ENCODE results near the gene IER2.
"Not testable (repeated sequence)": the region's sequence is repeated elsewhere in the genome, so short reads cannot be mapped to it uniquely, and the experiment has no call there.

The IER2 gene

DNA sequence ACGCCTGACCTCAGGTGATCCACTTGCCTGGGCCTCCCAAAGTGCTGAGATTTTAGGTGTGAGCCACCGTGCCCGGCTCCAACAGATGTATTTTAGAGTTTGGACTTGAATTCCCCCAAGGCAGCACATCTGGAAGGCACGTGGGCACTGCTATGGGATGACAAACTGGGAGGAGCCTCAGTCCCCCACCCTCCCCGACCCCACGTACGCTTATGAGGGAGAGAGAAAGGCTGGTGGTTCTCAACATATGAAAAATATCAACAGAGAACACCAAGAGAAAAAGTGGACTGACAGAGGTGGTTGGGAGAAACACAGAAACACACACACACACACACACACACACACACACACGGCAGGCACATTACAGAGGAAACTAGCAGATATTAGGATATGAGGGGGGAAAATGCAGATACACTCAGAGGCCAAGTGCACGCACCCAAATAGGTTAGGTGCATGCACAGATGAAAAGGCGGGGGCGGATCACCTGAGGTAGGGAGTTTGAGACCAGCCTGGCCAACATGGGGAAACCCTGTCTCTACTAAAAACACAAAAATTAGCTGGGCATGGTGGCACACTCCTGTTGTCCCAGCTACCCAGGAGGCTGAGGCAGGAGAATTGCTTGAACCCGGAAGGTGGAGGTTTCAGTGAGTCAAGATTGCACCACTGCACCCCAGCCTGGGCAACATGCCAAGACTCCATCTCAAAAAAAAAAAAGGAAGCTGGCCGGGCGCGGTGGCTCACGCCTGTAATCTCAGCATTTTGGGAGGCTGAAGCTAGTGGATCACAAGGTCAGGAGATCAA lies 3.2 kb upstream of the IER2 start:
- no peak for DNase-seq

DNA sequence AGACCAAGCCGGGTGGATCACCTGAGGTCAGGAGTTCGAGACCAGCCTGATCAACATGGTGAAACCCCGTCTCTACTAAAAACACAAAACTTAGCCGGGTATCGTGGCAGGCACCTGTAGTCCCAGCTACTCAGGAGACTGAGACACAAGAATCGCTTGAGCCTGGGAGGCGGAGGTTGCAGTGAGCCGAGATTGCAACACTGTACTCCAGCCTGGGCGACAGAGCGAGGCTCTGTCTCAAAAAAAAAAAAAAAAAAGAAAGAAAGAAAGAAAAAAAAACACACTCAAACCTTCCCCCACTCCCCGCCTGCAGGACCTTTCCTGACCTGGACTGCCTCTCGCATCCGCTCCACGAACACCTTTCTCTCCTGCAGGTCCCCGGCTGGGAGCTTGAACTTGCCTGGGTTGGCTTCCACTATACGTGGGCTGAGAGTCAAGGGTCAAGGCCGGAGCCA lies 1.0 kb upstream of the IER2 start:
- DNase-seq, result not testable (repeated sequence)

DNA sequence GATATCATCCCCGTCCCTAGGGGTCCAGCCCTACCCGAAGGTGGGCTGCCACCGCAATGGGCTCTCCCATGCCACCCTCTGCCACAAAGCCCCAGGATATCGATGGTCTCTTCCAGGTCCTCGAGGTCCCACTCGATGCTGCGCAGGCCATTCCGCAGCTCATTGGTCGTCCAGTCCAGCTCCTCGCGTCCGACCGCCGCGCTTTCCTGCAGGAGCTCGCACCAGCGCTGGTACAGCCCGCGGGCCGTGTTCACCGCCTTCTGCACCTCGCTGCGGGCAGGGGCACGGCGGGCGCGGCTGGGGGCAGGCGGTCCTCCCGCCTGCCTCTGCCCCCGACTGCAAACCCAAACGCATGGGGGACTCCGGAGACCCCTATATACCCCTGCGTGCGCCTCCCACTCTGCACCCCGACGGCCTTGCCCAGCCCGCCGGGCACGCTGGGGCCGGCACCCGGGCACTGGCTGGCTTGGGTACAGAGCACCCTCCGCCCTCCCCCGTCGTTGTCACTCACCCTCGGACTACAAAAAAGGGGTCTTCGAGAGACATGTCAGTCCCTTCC lies 504 bp upstream of the IER2 start:
- DNase-seq, result no peak

DNA sequence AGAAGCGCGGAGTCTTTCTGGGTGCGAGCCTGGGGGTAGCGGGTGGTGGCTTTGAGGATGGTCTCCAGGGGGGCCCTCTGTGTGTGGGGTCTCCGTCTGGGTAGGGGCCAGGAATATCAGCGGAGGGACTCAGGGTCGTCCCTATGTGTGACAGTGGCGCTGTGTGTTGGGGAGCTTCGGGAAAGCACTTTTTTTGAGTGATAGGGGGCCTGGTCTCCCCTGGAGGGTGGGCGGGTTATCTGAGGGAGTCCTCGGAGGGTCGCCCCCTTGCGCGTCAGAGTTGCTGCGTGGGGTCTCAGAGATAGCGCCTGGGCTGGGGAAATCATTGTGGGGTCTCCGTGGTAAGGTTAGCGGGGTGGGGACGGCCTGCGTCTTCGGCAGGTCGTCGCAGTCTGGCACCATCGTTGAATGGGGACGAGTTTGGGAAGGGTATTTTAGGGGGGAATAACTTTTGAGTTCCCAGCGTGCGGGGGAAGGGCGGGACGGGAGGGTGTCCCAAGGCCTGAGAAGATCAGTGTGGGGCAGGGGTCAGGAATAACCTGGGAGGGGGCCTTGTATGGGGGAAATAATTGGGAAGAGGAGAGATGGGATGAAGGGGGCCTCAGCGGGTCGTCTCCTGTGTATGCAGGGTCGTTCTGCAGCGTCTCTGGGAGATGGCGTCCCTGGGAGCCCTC lies 857 bp downstream of the IER2 start:
- no peak for DNase-seq

DNA sequence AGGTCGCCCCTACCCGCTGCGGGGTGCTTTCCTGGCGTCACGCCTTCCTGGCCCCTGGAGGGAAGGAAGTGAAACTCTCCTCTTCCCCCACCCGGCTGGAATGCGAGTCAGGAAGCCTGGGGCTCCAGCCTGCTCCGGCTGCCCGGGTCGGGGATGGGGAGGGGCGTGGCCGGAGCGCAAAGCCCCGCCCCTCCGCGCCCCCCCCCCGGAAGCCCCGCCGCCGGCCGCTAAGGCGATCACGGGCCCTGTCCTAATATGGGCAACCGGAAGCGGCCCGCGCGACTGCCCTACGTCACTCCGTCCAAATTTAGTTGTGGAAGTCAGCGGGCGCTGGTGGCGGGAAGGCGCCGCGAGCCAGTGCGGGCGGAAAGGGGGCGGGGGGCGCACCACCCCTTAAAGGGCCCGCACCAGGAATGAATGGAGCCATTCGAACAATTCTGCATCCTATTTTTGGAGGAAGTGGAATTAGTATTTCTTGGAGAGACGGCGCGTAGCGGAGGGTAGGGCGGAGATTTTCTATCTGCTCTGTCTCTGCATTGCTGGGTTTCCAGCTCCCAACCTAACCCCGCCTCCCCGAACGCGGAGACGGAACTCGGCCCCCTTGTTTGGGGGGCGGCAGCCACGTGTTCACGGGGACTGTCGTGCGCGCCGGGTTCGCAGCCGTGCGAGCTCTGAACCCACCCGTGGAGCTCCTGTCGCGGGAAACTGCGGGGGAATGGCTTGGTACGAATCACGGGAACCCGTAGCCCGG lies 1.6 kb downstream of the IER2 start:
- DNase-seq, result peak; percentile 91

DNA sequence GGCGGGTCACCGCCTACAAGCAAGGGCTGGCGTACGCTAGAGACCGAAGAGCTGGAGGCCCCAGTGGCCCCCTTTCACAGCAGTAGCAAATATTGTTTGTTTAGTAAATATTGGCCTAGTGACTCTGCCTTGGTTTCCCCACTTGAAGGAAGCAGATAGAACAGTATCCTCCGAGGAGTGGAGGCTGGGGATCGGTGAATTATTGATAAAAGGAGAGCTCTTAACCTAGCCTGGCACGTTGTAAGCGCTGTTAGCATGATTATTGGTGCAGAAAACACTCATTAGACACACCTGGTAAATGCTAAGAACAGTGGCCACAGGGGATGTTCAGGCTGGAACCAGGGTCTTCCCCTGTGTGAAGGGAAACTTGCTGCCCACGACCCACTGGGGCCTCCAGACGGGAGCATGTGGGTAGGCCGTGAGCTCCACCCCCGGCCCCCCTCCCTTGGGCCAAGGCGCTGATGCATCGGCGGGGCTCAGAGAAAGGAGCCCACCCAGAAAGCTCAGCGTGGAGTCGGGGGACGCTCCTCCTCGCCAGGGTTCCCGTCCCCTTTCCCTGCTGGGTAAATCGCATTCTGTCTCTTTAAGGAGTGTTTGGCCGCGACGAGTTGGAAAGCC lies 2.3 kb downstream of the IER2 start:
- peak; percentile 72 for DNase-seq

DNA sequence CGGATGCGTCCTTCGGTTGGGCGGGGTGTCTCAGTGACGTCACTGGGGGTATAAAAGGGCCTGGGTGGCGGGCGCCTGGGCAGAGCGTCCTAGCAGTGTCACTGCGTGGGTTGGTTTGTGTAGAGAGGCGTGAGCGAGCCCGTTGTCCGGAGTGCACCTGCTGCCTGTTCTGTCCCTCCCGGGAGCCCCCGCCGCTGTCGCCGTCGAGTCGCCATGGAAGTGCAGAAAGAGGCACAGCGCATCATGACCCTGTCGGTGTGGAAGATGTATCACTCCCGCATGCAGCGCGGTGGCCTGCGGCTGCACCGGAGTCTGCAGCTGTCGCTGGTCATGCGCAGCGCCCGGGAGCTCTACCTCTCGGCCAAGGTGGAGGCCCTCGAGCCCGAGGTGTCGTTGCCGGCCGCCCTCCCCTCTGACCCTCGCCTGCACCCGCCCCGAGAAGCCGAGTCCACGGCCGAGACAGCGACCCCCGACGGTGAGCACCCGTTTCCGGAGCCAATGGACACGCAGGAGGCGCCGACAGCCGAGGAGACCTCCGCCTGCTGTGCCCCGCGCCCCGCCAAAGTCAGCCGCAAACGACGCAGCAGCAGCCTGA lies 2.9 kb downstream of the IER2 start:
- DNase-seq, result peak; percentile 91

DNA sequence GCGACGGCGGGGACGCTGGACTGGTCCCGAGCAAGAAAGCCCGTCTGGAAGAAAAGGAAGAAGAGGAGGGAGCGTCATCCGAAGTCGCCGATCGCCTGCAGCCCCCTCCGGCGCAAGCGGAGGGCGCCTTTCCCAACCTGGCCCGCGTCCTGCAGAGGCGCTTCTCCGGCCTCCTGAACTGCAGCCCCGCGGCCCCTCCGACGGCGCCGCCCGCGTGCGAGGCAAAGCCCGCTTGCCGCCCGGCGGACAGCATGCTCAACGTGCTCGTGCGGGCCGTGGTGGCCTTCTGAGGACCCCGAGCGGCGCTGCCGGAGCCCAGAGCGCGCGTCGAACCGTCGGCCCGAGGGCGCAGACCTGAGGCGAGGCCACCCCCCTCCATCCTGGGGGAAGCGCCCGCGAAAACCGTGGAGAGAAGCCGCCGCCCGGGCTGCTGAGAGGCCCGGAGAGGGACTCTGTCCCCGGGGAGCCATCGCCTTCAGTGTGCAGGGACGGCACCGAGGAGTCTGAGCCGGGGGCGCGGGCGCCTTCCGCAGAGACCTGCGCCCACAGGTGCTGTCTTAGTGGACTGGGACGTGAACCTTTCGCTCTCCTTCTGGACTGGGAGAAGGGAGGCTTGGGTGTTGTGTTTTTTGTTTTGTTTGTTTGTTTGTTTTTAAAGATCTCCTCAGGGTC lies 3.5 kb downstream of the IER2 start:
- DNase-seq, result no peak

DNA sequence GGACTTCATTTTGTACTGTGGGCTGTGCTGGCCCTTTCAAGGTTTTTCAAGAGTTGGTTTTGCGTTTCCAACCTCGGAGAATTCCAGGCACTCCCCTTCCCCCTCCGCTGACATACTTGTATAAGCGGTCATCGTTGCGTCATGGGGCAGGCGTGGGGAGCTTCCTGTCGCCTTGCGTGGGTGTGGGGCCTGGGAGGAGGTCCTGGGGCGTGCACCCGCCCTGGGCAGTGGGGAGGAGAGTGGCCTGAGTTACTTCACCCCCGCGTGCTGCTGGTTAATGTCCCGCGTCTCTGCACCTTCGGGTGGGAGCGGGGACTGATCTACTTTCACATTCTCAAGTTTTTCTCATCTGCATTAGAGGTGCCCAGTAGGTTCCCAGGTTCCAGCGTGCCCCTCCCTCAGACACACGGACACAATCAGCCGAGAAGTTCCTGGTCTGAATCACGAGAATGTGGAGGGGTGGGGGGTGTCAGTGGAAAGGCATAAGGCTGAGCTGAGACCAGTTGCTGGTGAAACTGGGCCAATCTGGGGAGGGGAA lies 4.1 kb downstream of the IER2 start:
- DNase-seq, result no peak

DNA sequence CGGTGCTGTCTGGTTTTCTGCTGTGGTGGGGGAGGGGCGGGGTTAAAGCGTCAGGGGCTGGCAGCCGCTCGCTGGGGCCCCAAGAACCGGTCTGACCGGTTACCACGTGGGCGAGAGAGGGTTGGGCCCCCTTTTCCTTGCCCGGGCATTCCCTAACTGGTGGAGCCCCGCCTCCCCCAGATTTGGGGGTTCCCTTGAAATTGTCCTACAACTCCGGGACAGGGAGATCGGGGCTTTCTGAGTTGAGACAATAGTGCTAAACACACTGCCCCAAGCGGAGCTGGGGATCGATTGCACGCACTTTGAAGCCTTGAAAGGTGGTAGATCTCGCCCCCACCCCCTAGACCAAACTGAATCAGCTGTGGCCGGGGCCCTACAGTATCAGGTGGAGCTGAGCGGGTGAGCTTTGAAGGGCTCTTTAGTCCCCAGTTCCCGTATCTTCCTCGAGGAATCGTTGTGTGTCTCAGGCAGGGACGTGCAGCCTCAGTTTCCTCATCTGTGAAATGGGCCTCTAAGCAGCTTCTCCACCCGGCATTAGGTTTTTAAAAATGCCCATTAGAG lies 4.8 kb downstream of the IER2 start:
- peak; percentile 61 for DNase-seq

DNA sequence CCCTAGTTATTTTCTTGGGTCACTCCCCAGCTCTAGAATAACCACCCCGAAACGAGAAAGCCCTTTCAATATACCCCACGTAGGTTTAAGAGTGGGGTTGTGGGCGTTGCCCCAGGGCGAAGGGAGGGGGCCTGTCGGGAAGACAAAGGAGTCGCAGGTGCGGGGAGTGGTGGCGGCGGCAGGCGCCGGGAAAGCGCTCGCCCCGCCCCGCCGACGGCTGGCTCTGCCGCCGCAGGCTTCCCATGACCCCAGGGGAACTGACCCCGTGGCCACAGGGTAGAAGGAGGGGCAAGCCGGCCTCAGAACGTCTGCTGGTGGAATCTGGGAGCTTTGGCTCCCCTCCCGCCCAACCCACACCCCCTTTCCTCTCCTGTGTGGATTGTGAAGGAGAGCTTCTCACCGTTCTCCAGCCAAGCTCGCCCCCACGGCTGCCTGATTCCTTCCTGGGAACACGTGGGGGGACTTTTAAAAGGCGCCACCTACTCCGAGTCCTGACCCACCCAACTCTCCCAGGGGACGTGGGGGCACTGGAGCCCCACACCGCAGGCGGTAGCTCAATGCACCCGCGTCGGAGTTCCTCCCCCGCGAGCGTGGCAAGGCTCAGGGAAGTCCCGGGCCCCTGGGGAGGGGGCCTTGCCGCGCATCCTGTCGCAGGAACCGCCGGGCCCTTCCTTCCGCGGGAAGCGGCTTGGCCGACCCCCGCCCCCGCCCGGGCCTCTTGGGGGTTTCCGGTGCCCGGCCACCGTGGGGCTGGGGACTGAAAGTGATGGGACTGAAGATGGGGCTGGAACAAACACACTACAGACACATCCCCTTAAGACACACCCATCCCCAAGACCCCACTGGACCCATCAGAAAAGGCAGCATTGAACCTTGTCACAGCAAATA lies 5.5 kb downstream of the IER2 start:
- DNase-seq, result peak; percentile 92

DNA sequence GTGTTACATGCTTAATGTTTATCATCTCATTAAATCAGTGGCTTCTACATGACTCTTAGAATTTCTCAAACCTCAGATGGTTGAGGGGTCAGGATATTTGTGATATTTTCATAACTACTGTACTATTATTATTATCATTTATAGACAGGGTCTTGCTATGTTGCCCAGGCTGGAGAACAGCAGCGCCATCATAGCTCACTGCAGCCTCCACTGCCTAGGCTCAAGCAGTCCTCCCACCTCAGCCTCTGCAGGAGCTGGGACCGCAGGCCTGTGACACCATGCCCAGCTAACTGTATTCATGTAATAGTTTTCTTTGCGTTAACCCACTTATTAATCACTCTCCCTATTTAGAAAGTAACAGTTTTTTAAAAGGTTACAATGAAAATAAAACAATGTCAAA lies 9.5 kb downstream of the IER2 start:
- no peak for DNase-seq

DNA sequence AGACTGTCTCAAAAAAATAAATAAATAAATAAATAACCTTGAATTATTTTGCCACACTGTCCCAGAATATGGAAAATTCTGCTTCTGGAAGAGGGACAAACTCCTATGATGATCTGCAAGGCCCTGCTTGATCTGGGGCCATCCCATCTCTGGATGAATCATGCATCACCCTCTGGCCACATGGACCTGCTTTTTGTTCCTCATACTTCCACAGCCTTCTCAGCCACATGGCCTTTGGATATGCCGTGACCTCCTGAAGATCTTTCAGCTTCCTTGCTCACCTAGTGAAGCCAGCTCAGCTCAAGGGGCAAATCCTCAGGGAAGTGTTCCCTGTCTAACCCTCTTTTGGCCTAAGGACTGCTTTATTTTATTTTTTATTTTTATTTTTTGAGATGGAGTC lies 10.3 kb downstream of the IER2 start:
- DNase-seq, result no peak

DNA sequence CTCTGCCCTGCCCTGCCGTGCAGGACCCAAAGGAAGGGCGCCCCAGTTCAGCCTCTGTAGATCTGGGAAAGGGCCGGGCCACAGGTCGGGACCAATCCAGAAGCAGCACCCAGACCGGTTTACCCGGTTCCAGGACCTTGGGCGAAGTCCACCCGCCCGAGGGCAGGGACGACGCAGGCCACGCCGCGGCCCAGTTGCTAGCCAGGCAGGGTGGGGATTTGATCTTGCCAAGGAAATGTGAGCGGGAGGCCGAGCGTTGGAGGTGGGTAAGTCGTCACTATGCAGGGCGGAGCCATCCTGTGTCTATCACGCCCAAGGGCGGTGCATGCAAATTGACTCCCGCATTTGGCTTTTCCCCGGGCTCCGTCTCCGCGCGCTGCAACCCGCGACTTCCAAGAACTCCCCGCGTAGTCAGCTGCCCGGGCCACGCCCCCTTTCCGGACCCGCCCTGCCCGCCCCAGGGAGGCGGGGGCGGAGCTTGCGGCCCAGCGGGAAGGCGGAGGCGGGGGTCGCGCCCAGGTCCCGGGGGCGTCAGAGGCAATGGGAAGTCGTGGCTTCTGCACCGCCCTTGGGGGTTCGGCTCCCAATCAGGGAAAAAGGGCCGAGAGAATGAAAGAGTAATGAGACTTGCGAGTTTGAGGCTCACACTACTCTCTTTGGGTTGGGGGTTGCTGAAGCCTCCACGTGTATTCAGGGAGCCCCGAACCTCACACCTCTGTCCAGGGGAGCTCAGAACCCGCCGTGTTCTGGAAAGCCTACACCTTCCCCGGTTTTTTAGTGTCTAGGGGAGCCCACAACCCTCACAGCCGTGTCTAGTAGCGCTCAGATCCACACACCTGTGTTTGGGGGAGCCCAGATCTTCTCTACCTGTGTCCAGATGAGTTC lies 12.8 kb downstream of the IER2 start:
- DNase-seq, result peak; percentile 83

DNA sequence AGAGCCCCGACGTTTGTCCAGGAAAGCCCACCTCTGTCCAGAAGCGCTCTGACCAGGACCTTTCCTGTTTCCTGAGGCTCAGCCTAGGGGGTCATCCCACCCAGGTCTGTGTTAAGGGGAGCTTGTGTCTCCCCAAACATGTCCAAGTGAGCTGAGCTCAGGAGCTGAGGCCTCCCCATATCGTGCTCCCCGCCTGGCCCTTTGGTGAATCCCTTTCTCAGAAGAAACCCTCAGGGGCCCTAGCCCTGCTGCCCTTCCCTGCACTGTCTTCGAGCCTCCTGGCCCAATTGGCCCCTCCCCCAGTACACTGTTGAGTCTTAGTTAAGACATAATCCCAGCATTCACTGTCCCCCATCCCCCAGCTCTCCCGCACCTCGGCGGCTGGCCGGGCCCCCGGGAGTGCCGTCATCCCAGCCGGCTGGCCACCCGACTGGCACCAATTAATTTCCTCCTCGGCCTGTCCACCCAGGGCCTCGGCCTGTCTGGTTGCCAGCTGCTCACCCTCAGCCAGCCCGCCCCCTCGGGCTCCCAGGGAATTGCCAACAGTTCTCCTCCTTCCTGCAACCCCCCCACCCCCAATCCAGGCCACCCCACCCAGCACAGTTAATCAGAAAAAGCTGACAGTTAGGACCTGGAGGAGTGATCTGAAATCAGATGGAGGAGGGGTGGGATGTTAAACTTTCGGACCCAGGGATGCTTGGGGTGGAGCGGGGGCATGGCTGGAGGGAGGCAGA lies 13.6 kb downstream of the IER2 start:
- no peak for DNase-seq

DNA sequence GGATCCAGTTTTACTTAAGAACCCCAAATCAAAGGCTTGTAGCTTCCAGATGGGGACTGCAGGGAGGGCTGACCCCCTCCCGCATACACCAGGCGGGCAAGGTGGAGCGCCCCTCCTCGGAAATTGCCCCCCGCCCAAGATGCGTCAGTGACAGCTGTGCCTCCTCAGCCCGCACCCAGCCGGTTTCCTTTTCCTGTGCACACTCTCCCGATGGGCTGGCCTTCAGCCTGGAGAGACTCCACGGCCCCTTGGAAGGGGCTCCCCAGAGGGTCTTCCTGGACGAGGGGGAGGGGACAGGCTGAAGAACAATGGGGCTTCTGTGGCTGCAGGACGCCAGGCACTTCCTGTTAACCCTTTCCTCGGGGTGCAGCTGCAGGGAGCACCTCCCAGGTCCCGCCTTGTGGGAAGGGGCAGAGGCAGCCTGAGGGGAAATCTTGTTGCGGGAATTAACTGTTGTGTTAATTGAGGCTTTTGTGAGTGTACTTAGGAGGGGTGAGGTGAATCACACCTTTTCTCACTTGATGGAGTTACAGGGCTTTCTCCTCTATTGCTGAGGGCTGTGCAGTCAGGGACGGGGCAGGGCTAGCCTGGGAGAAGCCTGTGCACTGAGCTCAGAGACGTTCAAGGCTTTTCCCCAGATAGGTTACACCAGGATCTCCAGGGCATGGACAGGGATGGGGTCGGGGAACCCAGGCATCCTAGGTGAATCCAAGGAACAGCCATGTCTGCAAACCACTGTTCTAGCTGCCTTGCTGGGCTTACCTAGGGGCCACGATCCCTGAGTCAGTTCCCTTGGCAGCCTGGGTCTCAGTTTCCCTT lies 14.3 kb downstream of the IER2 start:
- DNase-seq, result peak; percentile 43

DNA sequence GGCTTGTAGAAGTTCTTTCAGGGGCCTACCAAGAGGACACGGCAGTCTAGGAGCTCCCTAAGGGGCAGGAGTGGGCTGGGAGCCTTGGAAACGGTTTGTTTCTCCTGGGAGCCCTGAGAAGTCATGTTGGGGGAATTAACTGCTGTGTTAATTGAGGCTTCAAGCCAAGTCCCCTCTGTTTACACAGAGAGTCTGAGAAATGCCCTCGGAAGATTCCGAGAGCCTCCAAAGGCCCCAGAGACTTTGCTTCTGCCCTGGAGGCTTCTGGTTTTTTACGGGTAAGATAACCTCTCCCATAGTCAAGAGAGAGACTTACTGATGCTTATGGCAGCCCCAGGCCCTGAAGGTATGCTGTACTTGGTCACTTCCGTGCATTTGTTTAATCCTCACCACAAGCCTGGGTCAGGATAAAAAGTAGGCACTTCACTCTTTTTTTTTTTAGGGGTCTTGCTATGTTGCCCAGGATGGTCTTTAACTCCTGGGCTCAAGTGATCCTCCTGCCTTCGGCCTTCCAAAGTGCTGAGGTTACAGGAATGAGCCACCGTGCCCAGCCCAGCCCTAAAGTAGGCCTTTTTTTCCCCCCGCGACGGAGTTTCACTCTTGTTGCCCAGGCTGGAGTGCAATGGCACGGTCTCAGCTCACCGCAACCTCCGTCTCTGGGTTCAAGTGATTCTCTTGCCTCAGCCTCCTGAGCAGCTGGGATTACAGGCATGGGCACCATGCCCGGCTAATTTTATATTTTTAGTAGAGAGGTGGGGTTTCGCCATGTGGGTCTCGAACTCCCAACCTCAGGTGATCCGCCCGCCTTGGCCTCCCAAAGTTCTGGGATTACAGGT lies 15.2 kb downstream of the IER2 start:
- no peak for DNase-seq
